HG03460 (cell line): ENCODE measurements around the gene NPY1R.

Experiments
- ATAC-seq: cut with Tn5 transposase; IDR thresholded peaks from one replicate; pipeline ENCODE4 v1.9.1; 2021; ENCODE audit not compliant: unreplicated experiment

The NPY1R gene

GRCh38 chr4:163332526-163333406, at the start of gene NPY1R:
NPY1R (minus strand) TSS chr4:163332596; CDS start chr4:163326554, 6,042 bp downstream.
- ATAC-seq: peak; percentile 77

- no peak for ATAC-seq
Observed at GRCh38 chr4:163380703-163381102, 48.3 kb upstream of the NPY1R start.

- ATAC-seq: no peak
Observed at GRCh38 chr4:163378661-163379060, 46.3 kb upstream of the NPY1R start.

- no peak for ATAC-seq
Observed at GRCh38 chr4:163372029-163372428, 39.6 kb upstream of the NPY1R start.

- no peak for ATAC-seq
Observed at GRCh38 chr4:163367651-163368050, 35.3 kb upstream of the NPY1R start.

- no peak for ATAC-seq
Observed at GRCh38 chr4:163356104-163356503, 23.7 kb upstream of the NPY1R start.

- no peak for ATAC-seq
Observed at GRCh38 chr4:163353054-163353453, 20.7 kb upstream of the NPY1R start.

- no peak for ATAC-seq
Observed at GRCh38 chr4:163350672-163351071, 18.3 kb upstream of the NPY1R start.

- ATAC-seq: no peak
Observed at GRCh38 chr4:163344147-163345125, 12.0 kb upstream of the NPY1R start.

GRCh38 chr4:163343604-163344146, 11.3 kb upstream of the NPY1R start, which contains the start of gene NPY5R:
NPY5R (plus strand) TSS chr4:163343892; CDS start chr4:163350274, 6,382 bp downstream.
- ATAC-seq: no peak

- ATAC-seq: no peak
Observed at GRCh38 chr4:163335384-163335783, 3.0 kb upstream of the NPY1R start.

GRCh38 chr4:163331629-163332376, 593 bp downstream of the NPY1R start:
- ATAC-seq: no peak

GRCh38 chr4:163330916-163331628, 1.3 kb downstream of the NPY1R start:
- ATAC-seq: no peak

GRCh38 chr4:163317110-163317509, 15.3 kb downstream of the NPY1R start:
- no peak for ATAC-seq

- ATAC-seq: no peak
Observed at GRCh38 chr4:163309466-163309865, 22.9 kb downstream of the NPY1R start.

GRCh38 chr4:163303069-163303468, 29.3 kb downstream of the NPY1R start:
- no peak for ATAC-seq

- ATAC-seq: no peak
Observed at GRCh38 chr4:163300445-163300844, 32.0 kb downstream of the NPY1R start.

GRCh38 chr4:163295138-163295537, 37.3 kb downstream of the NPY1R start:
- no peak for ATAC-seq

GRCh38 chr4:163284304-163284703, 48.1 kb downstream of the NPY1R start:
- no peak for ATAC-seq
